NCI-H1436 treated with DMSO at 0.1 percent for 48 hours (cell line): ENCODE measurements around the gene ZNF804B.

Experiments
- DNase-seq: peaks from one replicate; lab custom pipeline; 2025; lab: John Stamatoyannopoulos, UW

The ZNF804B gene

DNA sequence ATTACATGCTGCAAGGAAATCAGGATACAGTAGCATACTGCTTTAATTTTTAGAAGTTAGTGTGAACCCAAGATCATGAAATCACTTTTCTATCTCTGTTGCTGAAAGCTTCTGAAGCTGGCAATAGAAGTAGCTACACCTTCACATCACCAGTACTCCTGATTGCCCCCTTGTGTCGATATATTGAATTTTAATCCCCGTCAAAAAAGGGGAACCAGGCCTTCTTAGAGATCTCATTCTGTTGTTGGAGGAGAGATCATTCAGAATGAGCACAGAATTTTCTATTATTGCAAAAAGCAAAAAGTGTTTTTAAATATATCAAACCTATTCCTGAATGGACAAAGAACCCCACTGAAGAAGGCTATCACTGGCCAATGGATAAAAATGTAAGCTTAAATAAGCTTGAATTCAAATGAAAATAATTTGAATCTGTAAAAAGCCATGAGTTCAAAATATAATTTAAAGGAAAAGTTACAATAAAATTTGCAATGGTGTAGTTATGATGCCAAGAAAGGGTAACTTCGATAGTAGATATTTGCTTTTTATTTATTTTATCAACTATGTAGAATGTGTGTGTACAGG lies 75.7 kb downstream of the ZNF804B start:
- DNase-seq, result peak; percentile 2

- no peak for DNase-seq
Measured at GRCh38 chr7:88842201-88842600, 82.7 kb downstream of the ZNF804B start.

- DNase-seq, result no peak
Measured at GRCh38 chr7:88845091-88845490, 85.6 kb downstream of the ZNF804B start.

DNA sequence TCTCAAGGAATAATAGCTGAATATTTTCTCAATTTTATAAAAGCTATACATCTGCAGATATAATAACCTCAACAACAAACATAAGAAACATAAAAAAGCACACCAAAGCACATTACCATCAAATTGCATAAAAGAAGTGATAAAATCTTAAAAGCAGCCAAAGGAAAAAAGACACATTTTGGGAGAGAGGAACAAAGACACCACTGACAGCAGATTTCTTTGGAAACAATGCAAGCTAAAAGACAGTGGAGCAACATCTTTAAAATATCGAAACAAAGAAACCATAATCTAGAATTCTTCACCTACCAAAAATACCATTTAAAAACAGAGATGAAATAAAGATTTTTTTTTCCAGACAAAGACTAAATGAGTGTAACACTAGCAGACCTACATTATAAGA lies 91.7 kb downstream of the ZNF804B start:
- DNase-seq, result no peak

DNA sequence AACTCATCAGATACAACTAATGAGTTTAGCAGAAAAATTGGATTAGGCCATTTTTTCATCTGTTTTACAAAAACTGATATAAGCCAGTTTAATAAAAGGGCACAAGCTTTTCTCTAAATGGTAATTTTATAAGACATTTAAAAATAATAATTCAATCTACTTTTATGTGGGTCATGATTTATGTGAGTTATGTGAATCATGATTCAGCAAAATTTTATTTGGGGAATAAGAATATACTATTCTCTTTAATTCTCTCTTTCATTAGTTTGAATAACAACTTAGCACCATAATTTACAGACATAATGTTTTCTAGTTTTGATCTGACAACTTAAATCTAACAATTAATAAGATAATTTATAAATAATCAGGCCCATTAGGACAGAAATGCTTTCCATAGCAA lies 99.8 kb downstream of the ZNF804B start:
- no peak for DNase-seq

DNA sequence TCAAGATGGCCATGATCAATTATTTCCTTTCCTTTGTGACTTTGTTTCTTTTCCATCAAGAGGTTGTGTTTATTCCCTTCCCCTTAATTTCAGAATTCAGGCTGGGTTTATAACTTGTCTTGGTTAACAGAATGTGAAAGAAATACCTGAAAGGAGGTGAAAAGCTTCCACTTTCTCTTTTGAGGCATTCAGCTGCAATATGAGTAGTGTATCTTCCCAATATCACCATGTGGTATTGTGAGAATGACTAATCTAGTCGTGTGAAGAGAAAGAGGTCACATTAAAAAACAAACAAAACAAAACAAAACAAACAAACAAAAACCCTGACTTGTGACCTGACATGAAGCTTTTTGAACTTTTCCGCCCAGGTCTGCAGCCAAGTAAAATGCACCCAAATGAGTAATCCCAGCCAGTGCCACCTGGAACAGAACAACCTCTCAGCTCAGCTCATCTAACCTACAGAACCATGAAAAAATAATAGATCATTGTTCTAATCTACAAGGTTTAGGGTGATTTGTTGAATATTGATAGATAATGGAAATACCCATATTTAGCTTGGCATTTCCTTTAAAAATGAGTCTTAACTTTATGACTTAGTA lies 106.9 kb downstream of the ZNF804B start:
- no peak for DNase-seq

GRCh38 chr7:88867158-88867557 lies 107.7 kb downstream of the ZNF804B start:
- no peak for DNase-seq

- DNase-seq, result no peak
Measured at GRCh38 chr7:88868456-88868855, 109.0 kb downstream of the ZNF804B start.

DNA sequence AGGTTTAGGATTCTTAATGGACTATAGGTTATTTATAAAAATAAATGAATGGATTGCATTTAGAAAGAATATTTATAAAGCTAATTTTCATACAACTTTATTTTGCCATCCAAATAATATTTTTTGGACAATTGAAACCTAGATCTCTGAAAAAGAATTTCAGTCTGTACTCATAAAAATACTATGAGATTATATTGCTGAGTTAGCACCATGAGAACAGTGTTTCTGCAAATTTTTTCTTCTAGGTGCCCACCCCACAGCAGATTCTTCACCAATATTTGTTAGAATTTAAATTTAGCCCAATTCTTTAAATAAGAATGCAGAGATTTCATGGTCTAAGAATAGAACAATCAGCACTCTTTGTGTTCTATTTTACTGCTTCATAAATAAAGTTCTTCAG lies 121.6 kb downstream of the ZNF804B start:
- no peak for DNase-seq

- no peak for DNase-seq
Measured at GRCh38 chr7:88885131-88885530, 125.6 kb downstream of the ZNF804B start.

GRCh38 chr7:88888684-88889083 lies 129.2 kb downstream of the ZNF804B start:
- no peak for DNase-seq

DNA sequence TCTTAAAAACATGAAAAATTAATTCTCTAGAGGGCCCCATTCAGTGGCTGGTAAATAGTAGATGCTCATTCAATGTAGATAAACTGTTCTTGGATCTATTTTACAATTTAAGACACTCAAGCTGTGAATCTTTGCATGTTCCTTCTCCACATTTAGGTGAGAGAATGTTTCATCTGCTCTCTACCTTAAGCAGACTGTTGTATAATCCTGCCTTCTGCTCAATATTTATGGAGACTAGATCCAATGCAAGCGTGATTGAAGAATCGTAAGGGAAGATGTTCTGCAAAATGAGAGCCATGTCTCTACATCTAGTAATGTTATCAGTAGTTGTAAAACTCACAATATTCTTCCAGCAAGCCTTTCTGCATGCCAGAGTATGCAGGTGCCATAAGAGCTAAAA lies 151.0 kb downstream of the ZNF804B start:
- DNase-seq, result no peak

- DNase-seq, result no peak
Measured at GRCh38 chr7:88912852-88913251, 153.4 kb downstream of the ZNF804B start.

DNA sequence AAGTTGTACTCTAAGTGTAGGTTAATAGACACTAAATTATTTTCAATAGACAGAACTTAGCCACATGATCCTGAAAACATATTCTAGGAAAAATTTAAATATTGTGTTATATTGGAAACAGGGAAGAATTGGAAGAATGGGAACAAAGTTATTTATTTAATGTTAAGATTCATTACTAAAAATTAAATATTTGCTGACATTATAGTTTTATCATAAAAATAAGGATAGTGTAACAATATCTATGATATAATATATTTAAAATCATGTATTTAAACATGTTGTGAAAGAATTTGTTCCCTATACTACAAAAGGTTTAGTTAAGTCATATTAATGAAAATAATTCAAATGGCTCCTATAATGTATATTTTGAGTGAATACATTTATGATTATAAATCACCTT lies 156.1 kb downstream of the ZNF804B start:
- DNase-seq, result no peak

DNA sequence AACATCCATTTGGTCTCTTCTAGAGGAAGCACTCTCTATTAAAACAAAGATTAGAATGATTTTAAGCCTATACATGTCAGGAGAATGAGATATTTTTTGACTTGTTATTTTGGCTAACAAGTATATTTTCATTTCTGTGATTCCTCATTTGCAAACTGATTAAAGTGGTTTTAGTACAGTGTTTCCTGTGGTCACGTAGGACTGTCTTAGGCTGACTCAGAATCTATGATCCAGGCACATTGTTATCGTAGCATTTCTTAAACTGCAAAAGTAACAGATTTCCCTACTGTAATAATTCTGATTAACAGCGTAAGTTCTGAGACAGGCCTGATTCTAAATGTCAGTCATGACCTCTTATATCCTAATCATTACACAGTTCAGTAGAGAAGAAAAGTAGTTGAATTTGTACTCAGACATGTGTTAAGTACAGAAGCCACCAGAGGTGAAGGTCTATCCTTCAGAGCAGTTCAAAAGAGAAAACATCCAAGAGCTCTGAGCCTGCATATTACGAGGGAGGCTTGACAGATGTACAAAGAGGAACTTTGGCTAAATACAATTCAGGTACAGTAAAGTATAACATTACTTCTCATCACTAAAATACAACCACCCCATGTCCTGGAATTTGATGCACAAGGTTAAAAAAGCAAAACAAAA lies 160.1 kb downstream of the ZNF804B start:
- DNase-seq, result no peak

DNA sequence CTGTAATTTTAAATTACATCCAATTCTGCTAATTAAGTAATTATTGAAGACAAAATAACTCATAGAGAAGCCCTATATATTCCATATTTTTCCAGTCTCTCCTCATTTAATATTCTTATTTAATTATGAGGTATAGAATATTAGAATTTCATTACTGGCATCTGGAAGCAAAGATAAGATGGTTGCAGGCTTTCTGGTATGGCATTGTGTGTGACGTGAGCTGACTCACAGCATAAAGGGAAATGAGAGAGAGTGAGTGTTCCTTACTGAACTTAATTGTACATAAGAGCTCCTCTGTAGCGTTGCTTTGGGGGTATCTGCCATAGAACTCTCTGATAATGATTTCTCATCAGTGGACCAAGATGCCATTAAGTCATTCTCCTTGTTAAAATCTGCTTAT lies 163.4 kb downstream of the ZNF804B start:
- DNase-seq, result no peak

DNA sequence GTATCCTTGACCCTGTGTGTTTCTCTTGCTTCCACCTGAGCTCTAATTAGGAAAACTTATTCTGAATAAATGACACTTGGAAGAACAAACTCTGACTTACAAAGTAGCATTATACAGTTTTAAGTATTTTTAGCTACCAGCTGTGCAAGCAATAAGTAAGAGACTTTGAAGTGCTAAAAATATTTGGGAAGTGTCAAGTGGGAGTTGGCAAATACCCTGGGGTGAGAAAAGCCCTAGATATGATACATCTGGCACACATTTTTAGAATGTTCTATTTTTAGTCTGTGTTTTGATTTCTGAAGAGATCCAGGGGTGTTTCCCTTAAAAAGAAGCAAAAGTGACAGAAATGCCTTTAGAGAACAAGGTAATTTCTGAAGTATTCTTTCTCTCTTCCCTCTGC lies 168.8 kb downstream of the ZNF804B start:
- no peak for DNase-seq

- DNase-seq, result no peak
Measured at GRCh38 chr7:88929719-88930118, 170.2 kb downstream of the ZNF804B start.

DNA sequence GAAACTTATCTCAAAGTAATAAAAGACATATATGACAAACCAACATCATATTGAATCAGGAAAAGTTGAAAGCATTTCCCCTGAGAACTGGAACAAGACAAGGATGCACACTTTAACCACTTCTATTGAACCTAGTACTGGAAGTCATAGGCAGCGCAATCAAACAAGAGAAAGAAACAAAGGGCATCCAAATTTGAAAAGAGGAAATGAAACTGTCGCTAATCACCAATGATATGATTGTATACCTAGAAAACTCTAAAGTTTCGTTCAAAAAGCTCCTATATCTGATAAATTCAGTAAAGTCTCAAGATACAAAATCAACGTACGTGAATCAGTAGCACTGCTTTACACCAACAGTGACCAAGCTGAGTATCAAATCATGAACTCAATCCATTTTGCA lies 173.8 kb downstream of the ZNF804B start:
- no peak for DNase-seq

GRCh38 chr7:88942815-88943501 lies 183.5 kb downstream of the ZNF804B start:
- no peak for DNase-seq

DNA sequence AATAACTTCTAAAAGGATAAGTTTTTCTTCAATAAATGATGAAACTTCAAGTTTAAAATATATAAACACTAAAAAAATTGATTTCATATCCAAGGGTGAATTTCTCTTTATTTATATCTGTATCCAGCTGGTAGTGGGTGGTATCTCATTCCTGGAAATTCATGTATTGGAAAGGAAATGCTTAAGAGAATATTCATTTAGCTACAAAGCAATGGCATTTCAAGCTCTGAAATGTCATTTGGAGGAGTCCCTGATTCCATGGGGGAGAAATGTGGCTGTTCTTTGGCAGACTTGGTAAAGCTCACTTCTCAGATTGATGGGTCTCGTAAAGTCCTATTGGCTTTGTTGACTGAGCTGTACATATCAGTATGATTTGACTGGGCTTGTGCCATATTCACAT lies 192.3 kb downstream of the ZNF804B start:
- no peak for DNase-seq

DNA sequence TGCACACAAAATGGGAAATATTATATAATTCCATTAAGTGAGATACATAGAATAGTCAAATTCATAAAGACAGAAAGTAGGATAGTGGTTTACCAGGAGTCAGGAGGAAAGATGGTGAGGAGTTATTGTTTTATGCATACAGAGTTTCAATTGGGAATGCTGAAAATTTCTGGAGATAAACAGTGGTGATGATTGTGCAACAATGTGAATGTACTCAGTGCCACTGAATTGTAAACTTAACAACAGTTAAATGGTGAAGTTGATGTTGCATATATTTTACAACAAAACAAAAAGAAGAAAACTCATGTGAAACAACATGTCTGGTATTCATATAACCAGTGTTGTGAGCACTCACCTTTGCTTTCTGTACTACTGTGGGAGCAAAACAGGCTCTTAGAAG lies 204.9 kb downstream of the ZNF804B start:
- DNase-seq, result no peak

- DNase-seq, result no peak
Measured at GRCh38 chr7:88965371-88965770, 205.9 kb downstream of the ZNF804B start.
